Vagina (tissue), 2 donors: ENCODE results near the gene VAV3.

Experiments used
- CTCF ChIP-seq, 3 experiments: fragments of 450-650 bp in 2 of 3; fragments of 200-600 bp in 1 of 3; sonication (generic) in 1 of 3; IDR thresholded peaks; one replicate each; pipeline ENCODE4 v1.5.1; 2017 to 2019; ENCODE audit warnings: antibody characterized with exemption in 3 of 3, mild to moderate bottlenecking in 2 of 3, moderate library complexity in 2 of 3
- POLR2AphosphoS5 ChIP-seq, 2 donors: sonication (generic); formaldehyde crosslinking; IDR thresholded peaks; one replicate each; pipeline ENCODE4 v1.9.0; 2017; ENCODE audit warnings: antibody characterized with exemption in 2 of 2, mild to moderate bottlenecking in 2 of 2, low read depth in 1 of 2; ENCODE audit not compliant: insufficient read depth in 1 of 2

GRCh38 chr1:107673006-107673405, 292.0 kb downstream of the VAV3 start:
- TF ChIP-seq CTCF (IDR thresholded peaks at IDR 0.05) (no peak), POLR2AphosphoS5 (IDR thresholded peaks at IDR 0.05; ENCODE audit: insufficient read depth in 1 of 2, low read depth in 1 of 2) (no peak)
